HG03196 (cell line): ENCODE measurements around the gene FGFR2.
"Not testable (repeated sequence)": the region's sequence is repeated elsewhere in the genome, so short reads cannot be mapped to it uniquely, and the experiment has no call there.

Experiments used
- ATAC-seq: cut with Tn5 transposase; IDR thresholded peaks from one replicate; pipeline ENCODE4 v1.9.1; 2021; ENCODE audit not compliant: unreplicated experiment

The FGFR2 gene

GRCh38 chr10:121525251-121526134, 72.8 kb downstream of the FGFR2 start:
- ATAC-seq, result no peak

GRCh38 chr10:121524157-121524817, 74.0 kb downstream of the FGFR2 start:
- no peak for ATAC-seq

- ATAC-seq, result no peak
Observed at GRCh38 chr10:121522831-121523230, 75.4 kb downstream of the FGFR2 start.

- no peak for ATAC-seq
Observed at GRCh38 chr10:121521794-121522556, 76.3 kb downstream of the FGFR2 start.

- not testable (repeated sequence) for ATAC-seq
Observed at GRCh38 chr10:121520526-121520925, 77.7 kb downstream of the FGFR2 start.

- no peak for ATAC-seq
Observed at GRCh38 chr10:121519901-121520493, 78.2 kb downstream of the FGFR2 start.

- no peak for ATAC-seq
Observed at GRCh38 chr10:121519411-121519810, 78.8 kb downstream of the FGFR2 start.

- no peak for ATAC-seq
Observed at GRCh38 chr10:121518333-121518732, 79.9 kb downstream of the FGFR2 start.

- ATAC-seq, result peak; percentile 93
Observed at GRCh38 chr10:121516093-121516865, 82.0 kb downstream of the FGFR2 start.

GRCh38 chr10:121514141-121514865, 83.9 kb downstream of the FGFR2 start:
- ATAC-seq, result no peak

- no peak for ATAC-seq
Observed at GRCh38 chr10:121511943-121512342, 86.3 kb downstream of the FGFR2 start.

GRCh38 chr10:121511460-121511859, 86.8 kb downstream of the FGFR2 start:
- no peak for ATAC-seq

- no peak for ATAC-seq
Observed at GRCh38 chr10:121510201-121510771, 88.0 kb downstream of the FGFR2 start.

- ATAC-seq, result no peak
Observed at GRCh38 chr10:121509796-121510195, 88.4 kb downstream of the FGFR2 start.

- no peak for ATAC-seq
Observed at GRCh38 chr10:121509112-121509511, 89.1 kb downstream of the FGFR2 start.

GRCh38 chr10:121503587-121504051, 94.6 kb downstream of the FGFR2 start:
- ATAC-seq, result no peak

- no peak for ATAC-seq
Observed at GRCh38 chr10:121501796-121502195, 96.4 kb downstream of the FGFR2 start.

GRCh38 chr10:121500701-121501332, 97.4 kb downstream of the FGFR2 start:
- no peak for ATAC-seq
